Activated CD8-positive, alpha-beta T cell treated with anti-CD3 and anti-CD28 coated beads, Interleukin-2, amount 10 ng/mL, durations not matched to agents 7 days and 5 days (primary cell): ENCODE measurements around the gene AADACL2. TPM values are rescaled to one million over a fixed set of nuclear protein-coding genes. Genes with fewer than 3 reads are reported as not detected.
"Not testable (repeated sequence)": the region's sequence is repeated elsewhere in the genome, so short reads cannot be mapped to it uniquely, and the experiment has no call there.

ENCODE experiments used
- ATAC-seq: fragments of 150-1000 bp; cut with Tn5 transposase; one replicate; pipeline ENCODE4 v1.10.0; 2021; ENCODE audit warnings: moderate library complexity
- CTCF ChIA-PET: fragments of 350-600 bp; sonication (Branson Sonifier 250); formaldehyde crosslinking; loops from one replicate; lab custom pipeline; 2021; ENCODE audit warnings: antibody characterized with exemption; lab: Charles Lee
- POLR2A ChIA-PET: fragments of 350-600 bp; sonication (Branson Sonifier 250); formaldehyde crosslinking; loops from one replicate; lab custom pipeline; 2021; ENCODE audit warnings: antibody characterized with exemption; lab: Charles Lee
- DNase-seq: peaks from one replicate; pipeline ENCODE4 v3.0.0-alpha.2; 2020
- H3K27ac Mint-ChIP-seq: one replicate; pipeline ENCODE4 v1.8.0; 2021; ENCODE audit warnings: mild to moderate bottlenecking, mixed read lengths
- H3K27me3 Mint-ChIP-seq: one replicate; pipeline ENCODE4 v1.8.0; 2021; ENCODE audit warnings: low read depth, mixed read lengths
- H3K36me3 Mint-ChIP-seq: one replicate; pipeline ENCODE4 v1.8.0; 2021; ENCODE audit warnings: low read depth, mixed read lengths
- H3K4me1 Mint-ChIP-seq: one replicate; pipeline ENCODE4 v1.8.0; 2021; ENCODE audit warnings: low read depth, mixed read lengths
- H3K4me3 Mint-ChIP-seq: one replicate; pipeline ENCODE4 v1.8.0; 2021; ENCODE audit warnings: mild to moderate bottlenecking, mixed read lengths
- H3K9me3 Mint-ChIP-seq: one replicate; pipeline ENCODE4 v1.8.0; 2022; ENCODE audit warnings: mixed read lengths; ENCODE audit not compliant: insufficient read depth
- total RNA-seq, 2 experiments: library from RNA; stranded (reverse); gene quantifications; one replicate each; pipeline ENCODE4 v1.2.3, GENCODE V29; 2021

The AADACL2 gene
- total RNA-seq, 2 experiments from 2014 or later, result not detected

GRCh38 chr3:151789853-151790463 is 56.2 kb downstream of the AADACL2 start:
- no peak for DNase-seq
- no peaks in the 10 kb centered on the region for H3K27me3 Mint-ChIP-seq
- H3K9me3 Mint-ChIP-seq, result no peaks in the 10 kb centered on the region
- ChIA-PET CTCF (interaction anchor here (1.0 kb wide), 1 partner anchor 49 kb away, joined by 3 read pairs; no protein-coding TSS in a partner anchor), POLR2A (interaction anchor here (0.7 kb wide), 1 partner anchor 11 kb away, joined by 3 read pairs; no protein-coding TSS in a partner anchor)
- ATAC-seq, result no peak
- H3K27ac Mint-ChIP-seq, result no peak overlapping the region
- no peak overlapping the region for H3K4me3 Mint-ChIP-seq
- H3K4me1 Mint-ChIP-seq, result no peaks in the 10 kb centered on the region
- no peaks in the 10 kb centered on the region for H3K36me3 Mint-ChIP-seq

- H3K27ac Mint-ChIP-seq, H3K4me1 Mint-ChIP-seq, H3K27me3 Mint-ChIP-seq, H3K9me3 Mint-ChIP-seq, POLR2A ChIA-PET, H3K4me3 Mint-ChIP-seq, ATAC-seq, CTCF ChIA-PET, H3K36me3 Mint-ChIP-seq, DNase-seq: not testable (repeated sequence)
Measured at GRCh38 chr3:151790763-151791162, 57.0 kb downstream of the AADACL2 start.

GRCh38 chr3:151792411-151792810 is 58.7 kb downstream of the AADACL2 start:
- no peaks in the 10 kb centered on the region for H3K4me1 Mint-ChIP-seq
- DNase-seq (no peak), ATAC-seq (no peak)
- no peak overlapping the region for H3K27ac Mint-ChIP-seq
- no peaks in the 10 kb centered on the region for H3K9me3 Mint-ChIP-seq
- no peak overlapping the region for H3K4me3 Mint-ChIP-seq
- no peaks in the 10 kb centered on the region for H3K27me3 Mint-ChIP-seq
- H3K36me3 Mint-ChIP-seq, result no peaks in the 10 kb centered on the region
- ChIA-PET CTCF (no interaction called here), POLR2A (no interaction called here)

DNA sequence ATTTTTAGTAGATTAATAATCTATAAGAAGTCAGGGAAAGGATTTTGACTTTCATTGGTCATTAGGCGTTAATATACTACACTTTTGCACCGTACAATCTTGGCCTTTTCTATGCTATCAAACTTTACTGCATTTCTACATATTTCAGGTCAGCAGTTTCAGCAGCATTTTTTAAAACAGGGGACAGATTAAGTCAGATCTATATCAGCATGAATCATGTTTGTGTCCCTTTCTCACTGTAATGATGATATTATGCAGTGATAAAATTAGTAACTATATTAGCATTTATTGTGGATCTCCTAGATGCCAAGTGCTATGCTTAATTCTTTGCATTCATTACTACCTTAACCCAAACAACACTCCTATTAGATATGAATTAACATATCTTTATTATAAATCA is 59.9 kb downstream of the AADACL2 start:
- POLR2A ChIA-PET, result no interaction called here
- no peaks in the 10 kb centered on the region for H3K4me1 Mint-ChIP-seq

DNA sequence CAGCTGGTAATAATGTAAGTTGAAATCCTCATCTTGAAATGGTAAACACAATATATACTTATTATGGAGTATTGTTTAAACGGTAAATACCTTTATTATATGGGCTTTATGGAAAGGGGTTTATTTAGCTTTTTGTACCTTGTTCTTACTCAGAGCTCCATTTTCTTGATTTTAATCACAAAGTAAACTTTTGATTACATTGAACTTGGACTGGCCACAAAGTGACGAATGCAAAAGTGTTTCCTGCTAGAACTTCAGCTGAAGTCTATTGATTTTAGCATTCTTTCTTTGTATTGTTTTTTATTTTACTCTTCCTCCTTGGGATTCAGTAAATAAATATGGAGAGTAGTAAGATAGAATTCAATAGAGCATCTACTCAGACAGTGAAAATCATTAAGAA is 60.4 kb downstream of the AADACL2 start:
- Mint-ChIP-seq H3K9me3 (no peaks in the 10 kb centered on the region), H3K27me3 (no peaks in the 10 kb centered on the region), H3K4me1 (no peaks in the 10 kb centered on the region), H3K4me3 (no peak overlapping the region), H3K36me3 (no peaks in the 10 kb centered on the region), H3K27ac (no peak overlapping the region)
- POLR2A ChIA-PET, result no interaction called here
- DNase-seq (no peak), ATAC-seq (no peak)
- CTCF ChIA-PET, result no interaction called here

More for the DNA sequence above, 59.9 kb downstream of the AADACL2 start:
- ATAC-seq, result no peak
- H3K4me3 Mint-ChIP-seq, result no peak overlapping the region
- H3K27ac Mint-ChIP-seq, result no peak overlapping the region
- no peaks in the 10 kb centered on the region for H3K36me3 Mint-ChIP-seq
- DNase-seq, result no peak
- H3K9me3 Mint-ChIP-seq, result no peaks in the 10 kb centered on the region
- CTCF ChIA-PET, result no interaction called here
- no peaks in the 10 kb centered on the region for H3K27me3 Mint-ChIP-seq

GRCh38 chr3:151795276-151795675 is 61.5 kb downstream of the AADACL2 start:
- no peak overlapping the region for H3K27ac Mint-ChIP-seq
- DNase-seq (no peak), ATAC-seq (no peak)
- ChIA-PET CTCF (no interaction called here), POLR2A (no interaction called here)
- H3K36me3 Mint-ChIP-seq, result no peaks in the 10 kb centered on the region
- no peaks in the 10 kb centered on the region for H3K9me3 Mint-ChIP-seq
- H3K4me3 Mint-ChIP-seq, result no peak overlapping the region
- no peaks in the 10 kb centered on the region for H3K27me3 Mint-ChIP-seq
- no peaks in the 10 kb centered on the region for H3K4me1 Mint-ChIP-seq

GRCh38 chr3:151796105-151796680 is 62.5 kb downstream of the AADACL2 start:
- H3K27me3 Mint-ChIP-seq, result peaks cover 3% of the 10 kb centered on the region
- POLR2A ChIA-PET, result no interaction called here
- H3K9me3 Mint-ChIP-seq, result no peaks in the 10 kb centered on the region
- no peak overlapping the region for H3K4me3 Mint-ChIP-seq
- no peak for ATAC-seq
- no peaks in the 10 kb centered on the region for H3K4me1 Mint-ChIP-seq
- no peak overlapping the region for H3K27ac Mint-ChIP-seq
- no peak for DNase-seq
- H3K36me3 Mint-ChIP-seq, result no peaks in the 10 kb centered on the region
- CTCF ChIA-PET, result no interaction called here

DNA sequence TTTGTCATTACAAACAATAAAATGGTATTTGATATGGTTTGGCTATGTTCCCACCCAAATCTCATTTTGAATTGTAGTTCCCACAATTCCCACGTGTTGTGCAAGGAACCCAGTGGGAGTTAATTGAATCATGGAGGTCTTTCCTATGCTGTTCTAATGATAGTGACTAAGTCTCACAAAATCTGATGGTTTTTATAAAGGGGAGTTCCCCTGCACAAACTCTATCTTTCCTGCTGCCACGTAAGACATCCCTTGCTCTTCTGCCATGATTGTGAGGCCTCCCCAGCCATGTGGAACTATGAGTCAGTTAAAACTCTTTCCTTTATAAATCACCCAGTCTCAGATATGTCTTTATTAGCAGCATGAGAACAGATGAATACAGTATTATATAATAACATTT is 64.7 kb downstream of the AADACL2 start:
- Mint-ChIP-seq H3K4me1 (no peaks in the 10 kb centered on the region), H3K27me3 (peaks cover 3% of the 10 kb centered on the region), H3K9me3 (no peaks in the 10 kb centered on the region), H3K4me3 (no peak overlapping the region), H3K36me3 (no peaks in the 10 kb centered on the region), H3K27ac (no peak overlapping the region)
- ChIA-PET POLR2A (no interaction called here), CTCF (no interaction called here)
- no peak for ATAC-seq
- no peak for DNase-seq

GRCh38 chr3:151800431-151800830 is 66.7 kb downstream of the AADACL2 start:
- POLR2A ChIA-PET, result interaction anchor here (1.7 kb wide), 1 partner anchor 11 kb away, joined by 3 read pairs; no protein-coding TSS in a partner anchor
- ATAC-seq (no peak), DNase-seq (no peak)
- Mint-ChIP-seq H3K27ac (no peak overlapping the region), H3K36me3 (no peaks in the 10 kb centered on the region), H3K4me3 (no peak overlapping the region), H3K27me3 (peaks cover 3% of the 10 kb centered on the region), H3K4me1 (no peaks in the 10 kb centered on the region), H3K9me3 (no peaks in the 10 kb centered on the region)
- CTCF ChIA-PET, result no interaction called here

- POLR2A ChIA-PET, result no interaction called here
- Mint-ChIP-seq H3K4me1 (no peaks in the 10 kb centered on the region), H3K4me3 (no peak overlapping the region), H3K27me3 (peaks cover 3% of the 10 kb centered on the region), H3K27ac (no peak overlapping the region), H3K36me3 (no peaks in the 10 kb centered on the region), H3K9me3 (no peaks in the 10 kb centered on the region)
- CTCF ChIA-PET, result no interaction called here
- no peak for ATAC-seq
- no peak for DNase-seq
Measured at GRCh38 chr3:151804267-151804666, 70.5 kb downstream of the AADACL2 start.

DNA sequence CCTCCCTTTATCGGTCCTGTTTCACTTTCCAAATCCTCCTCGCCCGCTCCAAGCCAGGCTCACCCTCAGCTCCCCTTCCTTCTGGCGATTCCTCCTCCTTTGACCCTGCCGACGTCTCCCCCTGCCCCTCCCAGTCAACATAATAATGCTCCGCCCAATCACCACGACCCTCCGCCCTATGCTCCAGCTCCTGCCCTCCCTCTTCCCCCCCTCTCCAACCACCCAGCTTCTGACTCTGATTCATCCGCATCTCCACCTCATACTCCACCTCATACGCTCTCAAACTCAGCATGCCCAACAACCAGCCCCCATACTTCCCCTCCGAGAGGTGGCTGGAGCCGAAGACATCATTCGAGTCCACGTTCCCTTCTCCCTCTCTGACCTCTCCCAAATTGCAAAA is 73.1 kb downstream of the AADACL2 start:
- CTCF ChIA-PET, result no interaction called here
- DNase-seq, result no peak
- Mint-ChIP-seq H3K4me3 (no peak overlapping the region), H3K9me3 (no peaks in the 10 kb centered on the region), H3K4me1 (no peaks in the 10 kb centered on the region), H3K27ac (no peak overlapping the region), H3K27me3 (no peaks in the 10 kb centered on the region), H3K36me3 (no peaks in the 10 kb centered on the region)
- ATAC-seq, result no peak
- POLR2A ChIA-PET, result no interaction called here
